HCT116 (cell line): ENCODE data around the gene CCDC86. TPM values are rescaled to one million over a fixed set of nuclear protein-coding genes. Genes with fewer than 3 reads are reported as not detected.

Source experiments
- ATAC-seq: fragments of 200-7000 bp; cut with Tn5 transposase; 2 replicates; pipeline ENCODE4 v1.9.1; 2020; ENCODE audit warnings: mild to moderate bottlenecking, moderate library complexity
- BruUV-seq: library from RNA; stranded (reverse); fragments of 400-500 nt; replicated peaks from 2 replicates; lab custom pipeline; 2021; lab: Mats Ljungman, UMichigan
- CTCF ChIA-PET: fragments of 300-600 bp; sonication (Branson Sonifier 250); formaldehyde crosslinking; loops from one replicate; lab custom pipeline; 2021; ENCODE audit warnings: antibody characterized with exemption; lab: Charles Lee
- POLR2A ChIA-PET: fragments of 300-600, 350-600 bp; sonication (Branson Sonifier 250); formaldehyde crosslinking; loops from one replicate; lab custom pipeline; 2021; ENCODE audit warnings: antibody characterized with exemption; lab: Charles Lee
- RAD21 ChIA-PET, 2 experiments: fragments of 300-600 bp; sonication (Branson Sonifier 250); formaldehyde crosslinking; loops; one replicate each; lab custom pipeline; 2023; ENCODE audit warnings: low total read pairs in 2 of 2; ENCODE audit not compliant: uncharacterized antibody in 2 of 2, unreplicated experiment in 2 of 2, low non-redundant PET in 1 of 2; lab: Charles Lee
- DNase-seq: peaks from one replicate; pipeline ENCODE4 v3.0.0-alpha.2; 2010; ENCODE audit warnings: low read depth, low spot score
- H2AFZ ChIP-seq: fragments of 200-600 bp; shearing (Covaris generic), sonication (generic); 2 replicates; pipeline ENCODE4 v1.6.1; 2017; ENCODE audit warnings: low read depth, mixed run types, mixed read lengths, antibody characterized with exemption, low read length; ENCODE audit not compliant: poor library complexity, severe bottlenecking
- H3K27ac ChIP-seq: 2 replicates; pipeline ENCODE4 v1.5.1; 2012; ENCODE audit warnings: low read depth, low read length
- H3K27me3 ChIP-seq: fragments of 200-600 bp; sonication (generic); 2 replicates; pipeline ENCODE4 v1.6.1; 2016; ENCODE audit warnings: mixed run types, low read length, mixed read lengths; ENCODE audit not compliant: insufficient read depth
- H3K36me3 ChIP-seq, 2 experiments: fragments of 200-500 bp in 1 of 2; fragments of 200-600 bp in 1 of 2; sonication (Bioruptor generic) in 1 of 2; sonication (generic) in 1 of 2; 2 replicates each; pipeline versions ENCODE4 v1.5.1 to v1.6.1; 2014 to 2016; ENCODE audit warnings: low read length in 2 of 2, inconsistent platforms in 1 of 2, mixed read lengths in 1 of 2, mixed run types in 1 of 2; ENCODE audit not compliant: insufficient read depth in 2 of 2, control insufficient read depth in 1 of 2
- H3K4me1 ChIP-seq, 2 experiments: fragments of 200-600 bp in 1 of 2; sonication (generic) in 1 of 2; 2 replicates each; pipeline versions ENCODE4 v1.5.1 to v1.6.1; 2012 to 2017; ENCODE audit warnings: low read length in 2 of 2, inconsistent platforms in 1 of 2, mild to moderate bottlenecking in 1 of 2, mixed read lengths in 1 of 2, mixed run types in 1 of 2, moderate library complexity in 1 of 2; ENCODE audit not compliant: insufficient read depth in 2 of 2, control insufficient read depth in 1 of 2
- H3K4me2 ChIP-seq: fragments of 200-600 bp; sonication (generic); 2 replicates; pipeline ENCODE4 v1.6.1; 2017; ENCODE audit warnings: mixed run types, low read length, mixed read lengths
- H3K4me3 ChIP-seq, 2 experiments: fragments of 200-600 bp in 1 of 2; sonication (generic) in 1 of 2; replicated peaks in 1 of 2; 2 replicates each; pipeline ENCODE4 v1.5.1; 2011 to 2016; ENCODE audit warnings: low read length in 2 of 2, control low read depth in 1 of 2, low read depth in 1 of 2, mild to moderate bottlenecking in 1 of 2, mixed read lengths in 1 of 2, mixed run types in 1 of 2
- H3K79me2 ChIP-seq: fragments of 200-600 bp; sonication (generic); 2 replicates; pipeline ENCODE4 v1.6.1; 2017; ENCODE audit warnings: mild to moderate bottlenecking, mixed run types, low read length, moderate library complexity, mixed read lengths; ENCODE audit not compliant: insufficient read depth
- H3K9ac ChIP-seq: fragments of 200-600 bp; sonication (generic); 2 replicates; pipeline ENCODE4 v1.6.1; 2016; ENCODE audit warnings: low read length, mixed read lengths
- H3K9me2 ChIP-seq: fragments of 200-600 bp; sonication (generic), shearing (Covaris generic); 2 replicates; pipeline ENCODE4 v1.6.1; 2017; ENCODE audit warnings: mixed run types, mild to moderate bottlenecking, moderate library complexity; ENCODE audit not compliant: insufficient read depth
- H3K9me3 ChIP-seq, 2 experiments: fragments of 200-500 bp in 1 of 2; fragments of 200-600 bp in 1 of 2; sonication (Bioruptor generic) in 1 of 2; sonication (generic) in 1 of 2; 2 replicates each; pipeline ENCODE4 v1.6.1; 2014 to 2017; ENCODE audit warnings: low read length in 2 of 2, mixed read lengths in 2 of 2, inconsistent platforms in 1 of 2, low read depth in 1 of 2, mild to moderate bottlenecking in 1 of 2, mixed run types in 1 of 2, moderate library complexity in 1 of 2; ENCODE audit not compliant: control insufficient read depth in 1 of 2, insufficient read depth in 1 of 2
- H4K20me1 ChIP-seq: fragments of 200-600 bp; sonication (generic), shearing (Covaris generic); 2 replicates; pipeline ENCODE4 v1.6.1; 2017; ENCODE audit warnings: mixed run types, mild to moderate bottlenecking, moderate library complexity; ENCODE audit not compliant: insufficient read depth
- CEBPB ChIP-seq: IDR thresholded peaks from 2 replicates; pipeline ENCODE4 v1.6.1; 2012; ENCODE audit warnings: low read depth
- EGR1 ChIP-seq: IDR thresholded peaks from 2 replicates; pipeline ENCODE4 v1.6.1; 2012; ENCODE audit warnings: low read depth
- SIN3A ChIP-seq: IDR thresholded peaks from 2 replicates; pipeline ENCODE4 v1.6.1; 2012; ENCODE audit warnings: low read depth
- TCF7L2 ChIP-seq: IDR thresholded peaks from 2 replicates; pipeline ENCODE4 v1.7.0; 2011; ENCODE audit warnings: borderline replicate concordance, inconsistent platforms; ENCODE audit not compliant: insufficient read depth, insufficient read length; ENCODE audit errors: extremely low read depth
- YY1 ChIP-seq: IDR thresholded peaks from 2 replicates; pipeline ENCODE4 v1.6.1; 2011; ENCODE audit warnings: low read length, low read depth, moderate library complexity, mild to moderate bottlenecking; ENCODE audit not compliant: insufficient replicate concordance; ENCODE audit errors: extremely low read depth
- intact Hi-C: fragments of 100-400 bp; cut with micrococcal nuclease; formaldehyde crosslinking; loops from 2 replicates; pipeline ENCODE4 v1.10.0; 2022
- total RNA-seq: library from RNA; stranded (reverse); gene quantifications from one replicate; pipeline ENCODE4 v1.2.1, GENCODE V29; 2021; ENCODE audit not compliant: unreplicated experiment
- TF ChIP-seq, protein P1 (sequence below): IDR thresholded peaks from 2 replicates; pipeline ENCODE4 v1.6.1; 2011; ENCODE audit warnings: mild to moderate bottlenecking, low read length, moderate library complexity; ENCODE audit not compliant: insufficient replicate concordance; ENCODE audit errors: extremely low read depth
- TF ChIP-seq, protein P2 (sequence below): IDR thresholded peaks from 2 replicates; pipeline ENCODE4 v1.6.1; 2012
- TF ChIP-seq, protein P3 (sequence below): IDR thresholded peaks from 2 replicates; pipeline ENCODE4 v1.6.1; 2012

The CCDC86 gene
- total RNA-seq, 1 experiment from 2014 or later: 69.6 TPM

DNA sequence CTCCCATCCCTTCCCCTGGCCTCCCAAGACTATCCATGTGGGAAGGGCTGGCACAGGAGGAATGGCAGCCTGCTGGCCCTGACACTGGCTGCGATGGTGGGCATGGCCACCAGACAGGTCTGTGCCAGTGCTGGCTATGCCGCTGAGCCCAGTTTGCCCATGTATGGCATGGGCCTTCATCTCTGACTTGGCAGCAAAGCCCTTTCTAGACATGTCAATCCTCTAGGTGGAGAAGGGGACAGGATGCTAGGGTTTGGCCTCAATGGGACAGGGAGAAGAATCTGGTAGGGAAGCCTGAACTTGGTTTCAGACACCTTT lies 34.2 kb downstream of the CCDC86 start (continued):
- TF ChIP-seq, protein P1, sequence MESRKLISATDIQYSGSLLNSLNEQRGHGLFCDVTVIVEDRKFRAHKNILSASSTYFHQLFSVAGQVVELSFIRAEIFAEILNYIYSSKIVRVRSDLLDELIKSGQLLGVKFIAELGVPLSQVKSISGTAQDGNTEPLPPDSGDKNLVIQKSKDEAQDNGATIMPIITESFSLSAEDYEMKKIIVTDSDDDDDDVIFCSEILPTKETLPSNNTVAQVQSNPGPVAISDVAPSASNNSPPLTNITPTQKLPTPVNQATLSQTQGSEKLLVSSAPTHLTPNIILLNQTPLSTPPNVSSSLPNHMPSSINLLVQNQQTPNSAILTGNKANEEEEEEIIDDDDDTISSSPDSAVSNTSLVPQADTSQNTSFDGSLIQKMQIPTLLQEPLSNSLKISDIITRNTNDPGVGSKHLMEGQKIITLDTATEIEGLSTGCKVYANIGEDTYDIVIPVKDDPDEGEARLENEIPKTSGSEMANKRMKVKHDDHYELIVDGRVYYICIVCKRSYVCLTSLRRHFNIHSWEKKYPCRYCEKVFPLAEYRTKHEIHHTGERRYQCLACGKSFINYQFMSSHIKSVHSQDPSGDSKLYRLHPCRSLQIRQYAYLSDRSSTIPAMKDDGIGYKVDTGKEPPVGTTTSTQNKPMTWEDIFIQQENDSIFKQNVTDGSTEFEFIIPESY: no peak
- TF ChIP-seq, protein P2, sequence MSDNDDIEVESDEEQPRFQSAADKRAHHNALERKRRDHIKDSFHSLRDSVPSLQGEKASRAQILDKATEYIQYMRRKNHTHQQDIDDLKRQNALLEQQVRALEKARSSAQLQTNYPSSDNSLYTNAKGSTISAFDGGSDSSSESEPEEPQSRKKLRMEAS: no peak
- TF ChIP-seq, protein P3, sequence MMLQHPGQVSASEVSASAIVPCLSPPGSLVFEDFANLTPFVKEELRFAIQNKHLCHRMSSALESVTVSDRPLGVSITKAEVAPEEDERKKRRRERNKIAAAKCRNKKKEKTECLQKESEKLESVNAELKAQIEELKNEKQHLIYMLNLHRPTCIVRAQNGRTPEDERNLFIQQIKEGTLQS: no peak
- TF ChIP-seq EGR1 (no peak), CEBPB (no peak)

DNA sequence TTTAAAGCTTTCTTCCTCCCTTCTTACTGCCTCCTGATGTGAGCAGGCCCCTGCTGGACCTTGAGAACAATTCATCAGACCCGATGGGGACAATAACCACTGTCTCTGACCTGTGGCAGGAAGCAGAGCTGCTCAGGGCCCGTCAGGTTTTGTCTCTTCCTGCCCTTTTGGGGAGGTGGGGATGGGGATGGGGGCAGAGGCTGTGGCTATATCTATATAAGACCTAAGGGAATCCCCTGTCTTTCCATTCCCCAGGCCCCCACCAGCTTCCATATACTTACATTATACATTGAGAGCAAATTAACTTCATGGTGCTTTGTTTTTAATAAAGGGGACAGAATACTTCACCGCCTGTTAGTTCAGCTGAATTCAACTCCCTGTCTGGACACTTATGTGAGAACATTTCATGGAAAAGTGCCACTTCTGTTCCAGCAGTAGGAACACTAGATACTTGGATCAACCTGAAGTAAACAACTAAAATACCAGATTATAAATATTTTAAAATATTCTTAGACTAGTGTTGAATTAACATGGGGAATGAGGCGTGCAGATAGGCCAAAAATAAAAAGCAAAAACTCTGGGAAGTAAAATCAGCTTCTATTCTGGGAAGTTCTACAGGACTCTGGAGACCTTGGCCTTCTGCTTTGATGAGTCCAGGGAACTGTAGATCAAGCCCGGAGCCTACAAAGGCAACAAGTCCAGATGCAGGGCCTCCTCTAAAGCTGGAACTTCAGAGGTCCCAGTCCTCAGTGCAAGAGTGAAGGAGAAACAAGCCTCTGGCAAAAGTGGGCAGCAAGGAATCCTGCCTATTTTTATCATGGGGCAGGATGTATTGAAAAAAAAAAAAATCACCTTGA lies 36.6 kb downstream of the CCDC86 start:
- no peak overlapping the region for H3K9ac ChIP-seq
- ChIA-PET CTCF (interaction anchor here (1.2 kb wide), 1 partner anchor 9 kb away, joined by 4 read pairs; no protein-coding TSS in a partner anchor), RAD21 (no interaction called here), POLR2A (no interaction called here)
- intact Hi-C loops: no loop called here
- H3K9me3 ChIP-seq: no peaks in the 10 kb centered on the region
- H3K79me2 ChIP-seq: no peaks in the 10 kb centered on the region
- H3K4me2 ChIP-seq: no peak overlapping the region
- peaks cover 4 to 5% of the 10 kb centered on the region in 2 experiments; a peak in 2 of 4 replicates for H3K36me3 ChIP-seq
- H3K4me1 ChIP-seq: no peaks in the 10 kb centered on the region
- no peak for DNase-seq
- H3K27me3 ChIP-seq: no peaks in the 10 kb centered on the region
- H3K9me2 ChIP-seq: no peaks in the 10 kb centered on the region
- BruUV-seq: no TSS peak
- no peak overlapping the region for H3K4me3 ChIP-seq
- no peak for TF ChIP-seq YY1
- TF ChIP-seq, protein P3: no peak
- TF ChIP-seq, protein P1: no peak
- no peak for TF ChIP-seq SIN3A
- no peak for TF ChIP-seq TCF7L2
- TF ChIP-seq EGR1: no peak
- no peak overlapping the region for H2AFZ ChIP-seq
- H3K27ac ChIP-seq: no peak overlapping the region
- no peaks in the 10 kb centered on the region for H4K20me1 ChIP-seq
- ATAC-seq: no peak
